Testis (tissue), 2 donors: ENCODE results near the gene KRT10.

Source experiments
- CTCF ChIP-seq, 3 experiments: fragments of 450-650 bp in 2 of 3; fragments of 200-600 bp in 1 of 3; sonication (generic) in 1 of 3; IDR thresholded peaks; one replicate each; pipeline ENCODE4 v1.5.1; 2016 to 2019; ENCODE audit warnings: antibody characterized with exemption in 3 of 3, mild to moderate bottlenecking in 2 of 3, moderate library complexity in 1 of 3
- POLR2A ChIP-seq: fragments of 450-650 bp; IDR thresholded peaks from one replicate; pipeline ENCODE4 v1.6.1; 2017; ENCODE audit warnings: antibody characterized with exemption, mild to moderate bottlenecking, moderate library complexity

- TF ChIP-seq CTCF (IDR thresholded peaks at IDR 0.05) (no peak), POLR2A (no peak)
Measured at GRCh38 chr17:40821536-40821935, 878 bp downstream of the KRT10 start.
